GM21447 (cell line): ENCODE measurements around the gene CNTNAP5.

ENCODE experiments used
- ATAC-seq: cut with Tn5 transposase; IDR thresholded peaks from one replicate; pipeline ENCODE4 v1.9.1; 2021; ENCODE audit not compliant: unreplicated experiment

The CNTNAP5 gene

DNA sequence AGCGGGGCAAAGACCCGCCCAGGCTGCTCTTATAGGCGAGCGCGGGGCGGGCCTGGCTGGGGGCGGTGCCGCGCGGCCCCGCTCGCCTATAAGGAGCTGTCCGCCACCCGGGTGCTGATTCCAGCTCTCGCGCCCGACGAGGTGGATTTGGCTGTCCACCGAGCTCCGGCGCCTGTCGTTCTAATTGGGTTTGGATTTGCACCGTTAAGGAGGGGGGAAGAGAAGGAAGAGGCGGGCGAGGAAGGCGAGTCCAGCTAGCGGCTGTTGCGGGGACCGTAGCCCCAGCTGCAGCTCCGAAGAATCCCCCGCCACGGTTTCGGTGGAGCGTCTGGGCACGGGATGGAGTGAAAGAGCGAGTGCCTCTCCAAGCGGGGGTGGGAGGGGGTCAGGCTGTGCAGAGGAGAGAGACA is at the start of gene CNTNAP5:
CNTNAP5 (plus strand) TSS at position 117 of the 410 bp plus-strand sequence. CDS start 364 bp downstream, outside the sequence.
- no peak for ATAC-seq

DNA sequence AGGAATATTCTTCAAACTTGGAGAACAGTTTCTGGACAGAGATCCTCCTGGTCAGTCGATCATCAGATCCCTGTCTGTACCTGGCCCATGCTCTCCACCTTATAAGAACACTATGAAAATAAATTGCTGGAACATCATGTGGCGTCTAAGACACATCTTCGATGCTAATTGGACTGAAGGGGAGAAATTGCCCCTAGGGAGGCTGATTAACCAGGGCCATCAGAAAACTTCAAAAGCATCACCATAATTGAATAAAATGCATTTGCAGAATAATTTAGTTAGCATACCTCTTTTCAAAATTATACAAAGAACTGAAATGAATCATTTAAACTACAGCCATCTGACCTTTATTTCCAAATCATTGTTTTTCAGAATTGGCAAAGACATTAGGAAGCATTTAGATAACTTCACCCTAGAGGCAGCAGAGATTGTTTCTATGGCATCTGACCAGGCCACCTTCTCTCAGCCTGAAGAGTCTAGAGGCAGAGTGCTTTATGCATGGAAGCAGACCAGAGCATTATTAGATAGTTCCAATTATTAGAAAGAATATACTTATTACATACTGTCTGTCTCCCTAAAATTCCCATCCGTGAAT is 48.9 kb upstream of the CNTNAP5 start:
- ATAC-seq, result no peak

GRCh38 chr2:123993728-123994323 is 31.3 kb upstream of the CNTNAP5 start:
- no peak for ATAC-seq

GRCh38 chr2:123999681-124000080 is 25.4 kb upstream of the CNTNAP5 start:
- no peak for ATAC-seq

DNA sequence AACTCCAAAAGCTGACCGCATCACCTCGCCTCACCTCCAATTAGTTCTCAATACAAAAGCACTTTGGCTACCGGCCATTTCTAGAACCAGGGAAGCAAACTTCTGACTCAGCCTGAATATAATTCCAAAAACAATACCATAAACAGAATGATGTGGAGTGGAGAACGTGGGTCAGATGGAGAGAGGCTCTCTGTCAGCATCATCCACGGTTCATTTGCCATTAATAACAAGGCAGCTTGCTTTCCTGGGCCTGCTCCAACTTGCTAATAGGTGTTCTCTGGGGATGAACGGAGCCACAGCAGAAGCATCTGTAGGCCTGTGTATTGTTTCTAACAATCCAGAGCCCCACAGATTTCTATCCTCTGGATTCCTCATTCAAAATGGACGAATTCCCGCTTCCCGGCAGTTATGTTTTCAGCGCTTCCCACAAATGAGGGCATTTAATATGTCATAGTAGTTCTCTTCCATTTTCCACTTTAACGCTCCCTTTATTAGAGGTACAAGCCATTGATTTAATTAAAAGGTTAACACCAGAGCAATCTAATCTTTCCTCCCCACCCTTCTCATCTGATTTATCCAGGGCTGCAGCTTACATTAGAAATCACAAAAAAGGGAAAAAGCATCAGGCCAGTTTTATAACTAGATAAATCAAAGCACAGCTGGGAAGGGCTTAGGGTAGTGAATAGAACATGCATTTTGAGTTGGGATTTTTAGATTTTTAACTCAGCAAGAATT is 23.2 kb upstream of the CNTNAP5 start:
- ATAC-seq, result no peak

GRCh38 chr2:124018890-124019289 is 6.2 kb upstream of the CNTNAP5 start:
- no peak for ATAC-seq

- ATAC-seq, result no peak
Measured at GRCh38 chr2:124024561-124025170, 421 bp upstream of the CNTNAP5 start.

GRCh38 chr2:124025891-124026434 is 876 bp downstream of the CNTNAP5 start:
- ATAC-seq, result no peak

GRCh38 chr2:124026503-124026902 is 1.4 kb downstream of the CNTNAP5 start:
- ATAC-seq, result no peak

GRCh38 chr2:124027182-124027581 is 2.1 kb downstream of the CNTNAP5 start:
- no peak for ATAC-seq

- ATAC-seq, result no peak
Measured at GRCh38 chr2:124032799-124033198, 7.7 kb downstream of the CNTNAP5 start.

DNA sequence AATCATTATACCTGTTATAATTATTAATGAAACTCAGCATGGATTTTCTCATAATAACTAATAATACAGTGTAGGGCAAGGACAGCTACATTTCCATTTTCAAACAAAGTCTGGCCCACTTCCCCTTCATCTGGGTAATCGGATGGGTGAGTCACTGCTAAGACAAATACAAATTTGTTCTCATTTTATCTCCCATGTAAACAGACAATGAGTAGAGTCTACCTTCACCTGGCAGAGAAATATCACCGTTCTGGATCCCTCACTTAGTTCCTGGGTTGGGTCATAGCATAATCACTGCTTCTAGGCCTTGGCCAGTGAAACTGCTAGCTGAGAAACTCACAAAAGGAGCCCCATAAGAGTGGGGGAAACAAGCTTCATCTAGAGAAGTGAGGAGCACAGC is 9.2 kb downstream of the CNTNAP5 start:
- no peak for ATAC-seq

DNA sequence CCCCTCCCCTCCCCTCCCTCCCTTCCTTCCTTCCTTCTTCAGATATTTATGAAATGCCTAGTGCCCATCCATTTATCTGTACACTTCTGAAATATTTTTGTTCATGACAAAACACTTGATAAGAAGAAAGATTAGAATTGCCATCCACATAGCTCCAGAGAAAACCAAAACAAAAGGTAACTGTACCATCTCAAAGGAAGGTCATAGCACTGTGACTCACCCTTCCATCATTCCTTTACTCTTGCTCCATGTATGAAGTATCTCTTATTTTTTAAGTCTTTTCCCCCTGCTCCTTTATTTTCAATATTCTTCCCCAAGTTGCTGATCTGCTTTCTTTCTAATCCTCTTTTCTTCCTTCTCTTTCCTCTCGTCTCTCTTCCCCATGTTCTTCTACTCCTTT is 9.9 kb downstream of the CNTNAP5 start:
- ATAC-seq, result no peak

- no peak for ATAC-seq
Measured at GRCh38 chr2:124039032-124039431, 13.9 kb downstream of the CNTNAP5 start.

GRCh38 chr2:124039762-124040291 is 14.7 kb downstream of the CNTNAP5 start:
- ATAC-seq, result no peak

GRCh38 chr2:124045894-124046293 is 20.8 kb downstream of the CNTNAP5 start:
- ATAC-seq, result no peak

DNA sequence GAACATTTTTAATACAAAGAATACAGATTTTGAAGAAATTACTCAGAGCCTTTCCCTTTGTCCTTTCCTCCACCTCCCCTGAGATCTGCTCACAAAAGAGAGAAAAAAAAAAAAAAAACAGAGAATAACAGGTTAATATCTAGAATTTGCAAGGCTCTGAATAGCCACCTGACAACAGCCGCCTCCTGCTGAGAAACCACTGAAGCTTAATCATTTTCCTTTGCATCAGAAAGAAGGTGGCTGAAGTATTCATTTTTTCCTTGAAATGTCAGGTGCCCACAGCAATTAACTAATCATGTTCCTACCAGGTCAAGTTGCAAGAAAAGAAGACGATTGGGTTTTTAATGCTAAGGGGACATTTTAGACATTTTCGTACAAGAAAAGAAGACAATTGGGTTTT is 21.2 kb downstream of the CNTNAP5 start:
- ATAC-seq, result no peak

DNA sequence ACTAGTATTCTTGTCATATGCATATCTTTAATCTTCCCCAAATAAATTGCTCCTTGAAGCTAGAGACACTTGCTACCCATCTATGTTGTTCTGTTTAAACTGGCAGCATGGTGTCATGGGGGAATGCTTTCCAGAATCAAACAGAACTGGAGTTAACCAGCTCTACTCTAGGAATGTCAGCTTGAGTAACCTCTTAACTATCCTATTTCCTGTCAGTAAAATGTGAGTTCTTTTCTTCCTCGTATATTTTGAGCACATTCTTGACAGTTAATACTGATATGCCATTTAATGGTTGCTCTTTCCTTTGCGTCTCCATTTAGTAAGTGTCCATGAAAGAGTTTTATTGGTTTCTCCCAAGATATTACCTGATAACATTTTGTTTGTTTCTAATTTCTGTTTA is 23.0 kb downstream of the CNTNAP5 start:
- no peak for ATAC-seq

DNA sequence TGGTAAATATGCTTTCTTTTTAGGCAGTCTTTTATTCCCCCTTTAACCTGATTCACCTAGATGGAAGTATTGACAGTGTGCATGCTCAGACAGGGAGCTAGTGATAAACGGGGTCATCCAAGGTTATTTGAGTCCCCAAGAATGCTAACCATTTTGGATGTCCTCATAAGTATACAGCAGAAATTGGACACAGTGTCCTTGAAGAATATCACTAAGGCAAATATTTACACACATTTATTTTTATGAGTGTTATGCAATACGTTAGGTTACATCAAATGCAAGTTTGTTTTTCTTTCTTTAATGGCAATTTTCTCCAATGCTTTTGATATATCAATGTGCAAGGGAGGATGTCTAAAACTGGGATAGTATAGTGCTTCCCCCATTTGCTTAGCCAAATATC is 23.6 kb downstream of the CNTNAP5 start:
- no peak for ATAC-seq

GRCh38 chr2:124049136-124049535 is 24.0 kb downstream of the CNTNAP5 start:
- no peak for ATAC-seq

DNA sequence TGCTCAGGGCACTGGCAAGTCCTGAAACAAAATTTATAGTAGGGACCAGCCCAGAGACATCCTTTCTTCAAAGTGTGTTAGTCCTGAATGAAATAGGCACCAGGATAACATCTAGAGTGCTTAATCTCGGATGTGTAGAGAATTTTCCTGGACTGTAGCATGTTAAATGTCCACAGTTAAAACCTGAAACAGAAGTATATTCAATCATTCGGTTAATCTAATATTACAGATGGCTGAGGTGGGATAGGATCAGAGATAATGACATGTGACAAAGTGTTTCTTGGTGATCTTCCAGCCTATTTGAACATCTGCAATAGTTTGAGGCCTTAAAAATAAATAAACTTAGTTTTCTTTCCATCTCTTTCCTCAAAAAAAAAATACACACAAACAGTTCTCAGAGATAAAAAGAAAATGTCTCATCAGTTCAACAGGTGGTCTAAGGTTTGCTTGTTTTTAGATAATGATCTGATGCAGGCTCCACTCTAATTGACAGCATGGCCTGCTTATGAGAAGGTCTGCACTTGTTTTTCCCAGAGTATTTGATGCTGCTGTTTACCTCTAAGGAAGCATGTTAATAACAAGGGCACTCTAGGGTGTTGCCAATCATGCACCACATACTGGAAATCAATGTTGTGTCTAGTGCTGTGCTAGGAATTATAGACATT is 25.9 kb downstream of the CNTNAP5 start:
- no peak for ATAC-seq
